H1 (cell line): ENCODE results near the gene TGFB2.

Source experiments
- CEBPB ChIP-seq: IDR thresholded peaks from 2 replicates; pipeline ENCODE4 v1.6.1; 2012; ENCODE audit warnings: low read depth, low read length
- EP300 ChIP-seq, 2 experiments: IDR thresholded peaks; 1 replicate in 1 of 2; 2 replicates in 1 of 2; pipeline ENCODE4 v1.6.1; 2011 to 2012; ENCODE audit warnings: low read depth in 2 of 2, low read length in 2 of 2, mild to moderate bottlenecking in 2 of 2, borderline replicate concordance in 1 of 2, inconsistent platforms in 1 of 2, moderate library complexity in 1 of 2
- GABPA ChIP-seq: IDR thresholded peaks from 2 replicates; pipeline ENCODE4 v1.6.1; 2011; ENCODE audit warnings: mild to moderate bottlenecking, low read length, moderate library complexity, borderline replicate concordance; ENCODE audit not compliant: insufficient read depth
- JUN ChIP-seq: IDR thresholded peaks from 2 replicates; pipeline ENCODE4 v1.6.1; 2011; ENCODE audit warnings: low read depth, mild to moderate bottlenecking, improper control_type of control experiment, low read length
- MAX ChIP-seq: IDR thresholded peaks from 2 replicates; pipeline ENCODE4 v1.6.1; 2012; ENCODE audit warnings: inconsistent platforms
- ZNF274 ChIP-seq: IDR thresholded peaks from 2 replicates; pipeline ENCODE4 v1.7.0; 2012; ENCODE audit warnings: low read length, borderline replicate concordance; ENCODE audit errors: extremely low read depth
- TF ChIP-seq, protein P1 (sequence below), 3 experiments: IDR thresholded peaks; 1 replicate in 2 of 3; 2 replicates in 1 of 3; pipeline versions ENCODE4 v1.5.1 to v1.6.1; 2011; ENCODE audit warnings: low read length in 3 of 3, mild to moderate bottlenecking in 3 of 3, inconsistent platforms in 2 of 3, low read depth in 1 of 3, moderate library complexity in 1 of 3; ENCODE audit not compliant: insufficient read depth in 1 of 3; ENCODE audit errors: control extremely low read depth in 1 of 3

- no peak for TF ChIP-seq ZNF274
- TF ChIP-seq EP300 (IDR thresholded peaks at IDR 0.05; ENCODE audit: borderline replicate concordance in 1 of 2, low read depth in 2 of 2, low read length in 2 of 2), result no peak
- TF ChIP-seq, protein P1, sequence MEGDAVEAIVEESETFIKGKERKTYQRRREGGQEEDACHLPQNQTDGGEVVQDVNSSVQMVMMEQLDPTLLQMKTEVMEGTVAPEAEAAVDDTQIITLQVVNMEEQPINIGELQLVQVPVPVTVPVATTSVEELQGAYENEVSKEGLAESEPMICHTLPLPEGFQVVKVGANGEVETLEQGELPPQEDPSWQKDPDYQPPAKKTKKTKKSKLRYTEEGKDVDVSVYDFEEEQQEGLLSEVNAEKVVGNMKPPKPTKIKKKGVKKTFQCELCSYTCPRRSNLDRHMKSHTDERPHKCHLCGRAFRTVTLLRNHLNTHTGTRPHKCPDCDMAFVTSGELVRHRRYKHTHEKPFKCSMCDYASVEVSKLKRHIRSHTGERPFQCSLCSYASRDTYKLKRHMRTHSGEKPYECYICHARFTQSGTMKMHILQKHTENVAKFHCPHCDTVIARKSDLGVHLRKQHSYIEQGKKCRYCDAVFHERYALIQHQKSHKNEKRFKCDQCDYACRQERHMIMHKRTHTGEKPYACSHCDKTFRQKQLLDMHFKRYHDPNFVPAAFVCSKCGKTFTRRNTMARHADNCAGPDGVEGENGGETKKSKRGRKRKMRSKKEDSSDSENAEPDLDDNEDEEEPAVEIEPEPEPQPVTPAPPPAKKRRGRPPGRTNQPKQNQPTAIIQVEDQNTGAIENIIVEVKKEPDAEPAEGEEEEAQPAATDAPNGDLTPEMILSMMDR (IDR thresholded peaks at IDR 0.05; ENCODE audit: control extremely low read depth in 1 of 3, insufficient read depth in 1 of 3, low read depth in 1 of 3, low read length in 3 of 3), result no peak
- no peak for TF ChIP-seq MAX
- no peak for TF ChIP-seq JUN
- TF ChIP-seq CEBPB, result no peak
- no peak for TF ChIP-seq GABPA
Measured at GRCh38 chr1:218408135-218408534, 63.0 kb downstream of the TGFB2 start.
